HL-60 (cell line): Measurements from ENCODE around the gene WRNIP1.

ENCODE experiments used
- GABPA ChIP-seq: IDR thresholded peaks from 2 replicates; pipeline ENCODE4 v1.6.1; 2012; ENCODE audit warnings: low read depth
- POLR2AphosphoS5 ChIP-seq: IDR thresholded peaks from 2 replicates; pipeline ENCODE4 v1.6.1; 2012; ENCODE audit warnings: low read depth
- SPI1 ChIP-seq: IDR thresholded peaks from 2 replicates; pipeline ENCODE4 v1.6.1; 2012; ENCODE audit warnings: low read depth, mild to moderate bottlenecking, borderline replicate concordance
- TF ChIP-seq, protein P1 (sequence below): IDR thresholded peaks from one replicate; pipeline ENCODE4 v1.5.1; 2011; ENCODE audit warnings: low read length, control low read depth, inconsistent platforms; ENCODE audit not compliant: insufficient read depth
- TF ChIP-seq, protein P2 (sequence below): IDR thresholded peaks from 2 replicates; pipeline ENCODE4 v1.6.1; 2012; ENCODE audit warnings: low read depth; ENCODE audit not compliant: insufficient replicate concordance

DNA sequence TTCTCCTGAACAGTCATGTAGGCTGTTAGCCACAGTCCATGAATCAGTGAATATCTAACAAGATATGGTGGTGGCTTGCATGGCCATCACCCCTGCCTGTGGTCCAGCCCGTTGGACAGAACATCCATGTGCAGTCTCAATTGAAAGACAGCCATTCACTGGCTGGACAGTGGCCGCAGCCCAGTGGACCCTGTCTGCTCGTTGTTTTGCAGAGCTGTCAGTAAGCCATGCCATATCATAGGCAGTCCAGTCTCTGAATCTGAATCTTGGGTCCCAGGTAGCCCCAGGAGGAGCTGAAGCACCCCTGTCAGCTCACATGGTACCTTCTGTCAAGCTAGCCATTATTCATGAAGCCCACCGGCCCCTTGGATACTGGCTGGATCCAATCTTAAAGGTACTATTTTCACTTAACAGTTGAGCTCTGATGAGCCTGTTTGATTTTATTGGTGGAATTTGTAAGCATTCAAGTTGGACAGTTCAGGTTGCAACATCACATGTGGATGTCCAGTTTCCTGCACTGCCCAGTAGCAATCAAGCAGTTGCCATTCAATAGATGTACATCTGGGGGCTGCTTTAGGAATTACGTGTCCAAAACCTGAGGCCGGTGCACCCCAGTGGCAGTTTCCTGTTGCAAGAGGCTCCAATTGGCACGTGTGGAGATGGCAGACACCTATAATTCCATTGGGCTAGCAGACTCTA lies 38.7 kb downstream of the WRNIP1 start:
- TF ChIP-seq, protein P1, sequence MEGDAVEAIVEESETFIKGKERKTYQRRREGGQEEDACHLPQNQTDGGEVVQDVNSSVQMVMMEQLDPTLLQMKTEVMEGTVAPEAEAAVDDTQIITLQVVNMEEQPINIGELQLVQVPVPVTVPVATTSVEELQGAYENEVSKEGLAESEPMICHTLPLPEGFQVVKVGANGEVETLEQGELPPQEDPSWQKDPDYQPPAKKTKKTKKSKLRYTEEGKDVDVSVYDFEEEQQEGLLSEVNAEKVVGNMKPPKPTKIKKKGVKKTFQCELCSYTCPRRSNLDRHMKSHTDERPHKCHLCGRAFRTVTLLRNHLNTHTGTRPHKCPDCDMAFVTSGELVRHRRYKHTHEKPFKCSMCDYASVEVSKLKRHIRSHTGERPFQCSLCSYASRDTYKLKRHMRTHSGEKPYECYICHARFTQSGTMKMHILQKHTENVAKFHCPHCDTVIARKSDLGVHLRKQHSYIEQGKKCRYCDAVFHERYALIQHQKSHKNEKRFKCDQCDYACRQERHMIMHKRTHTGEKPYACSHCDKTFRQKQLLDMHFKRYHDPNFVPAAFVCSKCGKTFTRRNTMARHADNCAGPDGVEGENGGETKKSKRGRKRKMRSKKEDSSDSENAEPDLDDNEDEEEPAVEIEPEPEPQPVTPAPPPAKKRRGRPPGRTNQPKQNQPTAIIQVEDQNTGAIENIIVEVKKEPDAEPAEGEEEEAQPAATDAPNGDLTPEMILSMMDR: no peak
- TF ChIP-seq GABPA (no peak), POLR2AphosphoS5 (no peak), SPI1 (no peak)
- TF ChIP-seq, protein P2, sequence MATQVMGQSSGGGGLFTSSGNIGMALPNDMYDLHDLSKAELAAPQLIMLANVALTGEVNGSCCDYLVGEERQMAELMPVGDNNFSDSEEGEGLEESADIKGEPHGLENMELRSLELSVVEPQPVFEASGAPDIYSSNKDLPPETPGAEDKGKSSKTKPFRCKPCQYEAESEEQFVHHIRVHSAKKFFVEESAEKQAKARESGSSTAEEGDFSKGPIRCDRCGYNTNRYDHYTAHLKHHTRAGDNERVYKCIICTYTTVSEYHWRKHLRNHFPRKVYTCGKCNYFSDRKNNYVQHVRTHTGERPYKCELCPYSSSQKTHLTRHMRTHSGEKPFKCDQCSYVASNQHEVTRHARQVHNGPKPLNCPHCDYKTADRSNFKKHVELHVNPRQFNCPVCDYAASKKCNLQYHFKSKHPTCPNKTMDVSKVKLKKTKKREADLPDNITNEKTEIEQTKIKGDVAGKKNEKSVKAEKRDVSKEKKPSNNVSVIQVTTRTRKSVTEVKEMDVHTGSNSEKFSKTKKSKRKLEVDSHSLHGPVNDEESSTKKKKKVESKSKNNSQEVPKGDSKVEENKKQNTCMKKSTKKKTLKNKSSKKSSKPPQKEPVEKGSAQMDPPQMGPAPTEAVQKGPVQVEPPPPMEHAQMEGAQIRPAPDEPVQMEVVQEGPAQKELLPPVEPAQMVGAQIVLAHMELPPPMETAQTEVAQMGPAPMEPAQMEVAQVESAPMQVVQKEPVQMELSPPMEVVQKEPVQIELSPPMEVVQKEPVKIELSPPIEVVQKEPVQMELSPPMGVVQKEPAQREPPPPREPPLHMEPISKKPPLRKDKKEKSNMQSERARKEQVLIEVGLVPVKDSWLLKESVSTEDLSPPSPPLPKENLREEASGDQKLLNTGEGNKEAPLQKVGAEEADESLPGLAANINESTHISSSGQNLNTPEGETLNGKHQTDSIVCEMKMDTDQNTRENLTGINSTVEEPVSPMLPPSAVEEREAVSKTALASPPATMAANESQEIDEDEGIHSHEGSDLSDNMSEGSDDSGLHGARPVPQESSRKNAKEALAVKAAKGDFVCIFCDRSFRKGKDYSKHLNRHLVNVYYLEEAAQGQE: no peak
